Nephron progenitor cell (in vitro differentiated cells): Measurements from ENCODE around the gene AP2A2.

Experiments used
- DNase-seq: peaks from one replicate; pipeline ENCODE4 v3.0.0; 2021
- H3K27ac Mint-ChIP-seq: 2 replicates; pipeline ENCODE4 v1.8.0; 2021; ENCODE audit warnings: mild to moderate bottlenecking, moderate library complexity, mixed read lengths
- H3K27me3 Mint-ChIP-seq: 2 replicates; pipeline ENCODE4 v1.8.0; 2021; ENCODE audit warnings: mild to moderate bottlenecking, low read depth, mixed read lengths; ENCODE audit not compliant: poor library complexity
- H3K36me3 Mint-ChIP-seq: 2 replicates; pipeline ENCODE4 v1.8.0; 2021; ENCODE audit warnings: low read depth, mixed read lengths
- H3K4me1 Mint-ChIP-seq: 2 replicates; pipeline ENCODE4 v1.8.0; 2021; ENCODE audit warnings: mixed read lengths
- H3K4me3 Mint-ChIP-seq: 2 replicates; pipeline ENCODE4 v1.8.0; 2021; ENCODE audit warnings: mild to moderate bottlenecking, moderate library complexity, mixed read lengths
- H3K9me3 Mint-ChIP-seq: 2 replicates; pipeline ENCODE4 v1.8.0; 2021; ENCODE audit warnings: mild to moderate bottlenecking, moderate library complexity, mixed read lengths
- CTCF ChIP-seq: fragments of 200-600 bp; sonication (generic); IDR thresholded peaks from 2 replicates; pipeline ENCODE4 v1.5.0; 2021; ENCODE audit warnings: antibody characterized with exemption

AP2A2 gene

GRCh38 chr11:901452-902061 is 24.1 kb upstream of the AP2A2 start:
- Mint-ChIP-seq H3K4me1 (no peaks in the 10 kb centered on the region), H3K9me3 (no peaks in the 10 kb centered on the region), H3K27ac (no peak overlapping the region), H3K27me3 (no peaks in the 10 kb centered on the region), H3K36me3 (peaks cover 25% of the 10 kb centered on the region), H3K4me3 (no peak overlapping the region)
- no peak for DNase-seq
- TF ChIP-seq CTCF, result no peak

GRCh38 chr11:904380-904779 is 21.3 kb upstream of the AP2A2 start:
- Mint-ChIP-seq H3K27me3 (no peaks in the 10 kb centered on the region), H3K27ac (no peak overlapping the region), H3K4me1 (peaks cover 6% of the 10 kb centered on the region), H3K4me3 (no peak overlapping the region), H3K36me3 (peaks cover 25% of the 10 kb centered on the region), H3K9me3 (no peaks in the 10 kb centered on the region)
- no peak for DNase-seq
- TF ChIP-seq CTCF, result no peak

- Mint-ChIP-seq H3K27me3 (no peaks in the 10 kb centered on the region), H3K4me1 (peaks cover 10% of the 10 kb centered on the region), H3K36me3 (peaks cover 25% of the 10 kb centered on the region), H3K4me3 (no peak overlapping the region), H3K27ac (no peak overlapping the region), H3K9me3 (no peaks in the 10 kb centered on the region)
- no peak for DNase-seq
- no peak for TF ChIP-seq CTCF
Observed at GRCh38 chr11:905952-906351, 19.7 kb upstream of the AP2A2 start.

GRCh38 chr11:907668-908067 is 18.0 kb upstream of the AP2A2 start:
- TF ChIP-seq CTCF, result no peak
- Mint-ChIP-seq H3K4me3 (peak overlapping the region; percentile 20), H3K36me3 (peaks cover 19% of the 10 kb centered on the region), H3K9me3 (no peaks in the 10 kb centered on the region), H3K27me3 (peaks cover 2% of the 10 kb centered on the region), H3K4me1 (peaks cover 16% of the 10 kb centered on the region), H3K27ac (no peak overlapping the region)
- no peak for DNase-seq

GRCh38 chr11:908273-908672 is 17.4 kb upstream of the AP2A2 start:
- Mint-ChIP-seq H3K9me3 (no peaks in the 10 kb centered on the region), H3K27me3 (peaks cover 5% of the 10 kb centered on the region), H3K27ac (peak overlapping the region; percentile 32), H3K4me3 (peak overlapping the region; percentile 20), H3K4me1 (peaks cover 16% of the 10 kb centered on the region), H3K36me3 (peaks cover 19% of the 10 kb centered on the region)
- no peak for TF ChIP-seq CTCF
- no peak for DNase-seq

GRCh38 chr11:909406-909805 is 16.3 kb upstream of the AP2A2 start:
- no peak for TF ChIP-seq CTCF
- DNase-seq, result no peak
- Mint-ChIP-seq H3K4me1 (peaks cover 16% of the 10 kb centered on the region), H3K4me3 (peak overlapping the region; percentile 93), H3K36me3 (peaks cover 11% of the 10 kb centered on the region), H3K27me3 (peaks cover 5% of the 10 kb centered on the region), H3K27ac (no peak overlapping the region), H3K9me3 (no peaks in the 10 kb centered on the region)
